Upper lobe of right lung (tissue), 1 donor: ENCODE measurements around the gene TEKT5. TPM values are rescaled to one million over a fixed set of nuclear protein-coding genes. Genes with fewer than 3 reads are reported as not detected.

ENCODE experiments used
- ATAC-seq: fragments of 200-7000 bp; cut with Tn5 transposase; one replicate; pipeline ENCODE4 v1.9.1; 2020; ENCODE audit warnings: mild to moderate bottlenecking, moderate library complexity
- DNase-seq: peaks from one replicate; pipeline ENCODE4 v3.0.0-alpha.2; 2020
- H3K27ac ChIP-seq: fragments of 200-600 bp; one replicate; pipeline ENCODE4 v1.8.0; 2022
- H3K27me3 ChIP-seq: fragments of 200-600 bp; one replicate; pipeline ENCODE4 v1.8.0; 2022; ENCODE audit warnings: mild to moderate bottlenecking
- H3K36me3 ChIP-seq: fragments of 200-600 bp; one replicate; pipeline ENCODE4 v1.8.0; 2022
- H3K4me1 ChIP-seq: fragments of 200-600 bp; one replicate; pipeline ENCODE4 v1.8.0; 2022
- H3K4me3 ChIP-seq: fragments of 200-600 bp; one replicate; pipeline ENCODE4 v1.8.0; 2022; ENCODE audit warnings: mild to moderate bottlenecking
- H3K9me3 ChIP-seq: fragments of 200-600 bp; one replicate; pipeline ENCODE4 v1.8.0; 2022
- CTCF ChIP-seq: fragments of 200-600 bp; IDR thresholded peaks from one replicate; pipeline ENCODE4 v1.8.0; 2022; ENCODE audit warnings: antibody characterized with exemption
- intact Hi-C: fragments of 100-400 bp; cut with DNase I; formaldehyde crosslinking; loops from one replicate; pipeline ENCODE4 v1.11.0; 2022
- total RNA-seq: library from RNA; stranded (reverse); fragmentation: NEBNext Ultra II Directional; extraction: Animal tissue kit (Norgen Biotek cat#: 25700); gene quantifications from one replicate; pipeline ENCODE4 v1.2.1, GENCODE V29; 2021
- donor health status: DM: no; HTN: yes; CAD: no; lungs with severe emphysema.

TEKT5 gene
- total RNA-seq, 1 donor from 2014 or later = not detected

- no peaks in the 10 kb centered on the region for H3K9me3 ChIP-seq
- peak; percentile 54 for ATAC-seq
- peak overlapping the region; percentile 26 for H3K4me3 ChIP-seq
- H3K27me3 ChIP-seq = no peaks in the 10 kb centered on the region
- DNase-seq = peak; percentile 85
- peaks cover 18% of the 10 kb centered on the region for H3K4me1 ChIP-seq
- H3K27ac ChIP-seq = peak overlapping the region; percentile 80
- no peak for TF ChIP-seq CTCF
- intact Hi-C loops = no loop called here
- no peaks in the 10 kb centered on the region for H3K36me3 ChIP-seq
Measured at GRCh38 chr16:10619271-10619849, 75.4 kb downstream of the TEKT5 start.

- DNase-seq (no peak), ATAC-seq (no peak)
- TF ChIP-seq CTCF = no peak
- Histone ChIP-seq H3K4me1 (peaks cover 18% of the 10 kb centered on the region), H3K4me3 (peak overlapping the region; percentile 26), H3K36me3 (no peaks in the 10 kb centered on the region), H3K9me3 (no peaks in the 10 kb centered on the region), H3K27ac (peak overlapping the region; percentile 80), H3K27me3 (no peaks in the 10 kb centered on the region)
- intact Hi-C loops = no loop called here
Measured at GRCh38 chr16:10618710-10619209, 76.0 kb downstream of the TEKT5 start.

GRCh38 chr16:10617662-10618420 is 76.9 kb downstream of the TEKT5 start:
- DNase-seq (no peak), ATAC-seq (no peak)
- no peaks in the 10 kb centered on the region for H3K27me3 ChIP-seq
- peak overlapping the region; percentile 80 for H3K27ac ChIP-seq
- intact Hi-C loops = no loop called here
- no peak for TF ChIP-seq CTCF
- no peaks in the 10 kb centered on the region for H3K36me3 ChIP-seq
- peak overlapping the region; percentile 5 for H3K4me3 ChIP-seq
- H3K4me1 ChIP-seq = peaks cover 18% of the 10 kb centered on the region
- H3K9me3 ChIP-seq = no peaks in the 10 kb centered on the region

- no peaks in the 10 kb centered on the region for H3K36me3 ChIP-seq
- peak; percentile 76 for ATAC-seq
- TF ChIP-seq CTCF = peak; percentile 30
- H3K27me3 ChIP-seq = no peaks in the 10 kb centered on the region
- H3K4me1 ChIP-seq = peaks cover 18% of the 10 kb centered on the region
- H3K4me3 ChIP-seq = peak overlapping the region; percentile 4
- H3K27ac ChIP-seq = peak overlapping the region; percentile 80
- intact Hi-C loops = no loop called here
- no peaks in the 10 kb centered on the region for H3K9me3 ChIP-seq
- DNase-seq = peak; percentile 89
Measured at GRCh38 chr16:10616756-10617640, 77.7 kb downstream of the TEKT5 start.

GRCh38 chr16:10616419-10616755 is 78.3 kb downstream of the TEKT5 start:
- TF ChIP-seq CTCF = no peak
- Histone ChIP-seq H3K4me1 (peaks cover 18% of the 10 kb centered on the region), H3K4me3 (no peak overlapping the region), H3K36me3 (no peaks in the 10 kb centered on the region), H3K9me3 (no peaks in the 10 kb centered on the region), H3K27ac (peak overlapping the region; percentile 80), H3K27me3 (no peaks in the 10 kb centered on the region)
- intact Hi-C loops = no loop called here
- ATAC-seq (no peak), DNase-seq (no peak)
